GM18858 (cell line): Measurements from ENCODE around the gene IQCE.
"Not testable (repeated sequence)": the region's sequence is repeated elsewhere in the genome, so short reads cannot be mapped to it uniquely, and the experiment has no call there.

Source experiments
- ATAC-seq: cut with Tn5 transposase; IDR thresholded peaks from one replicate; pipeline ENCODE4 v1.9.1; 2021; ENCODE audit not compliant: unreplicated experiment

The IQCE gene

GRCh38 chr7:2575733-2576340 is 17.1 kb downstream of the IQCE start:
- ATAC-seq, result no peak

- no peak for ATAC-seq
These were observed 18.1 kb downstream of the IQCE start for GRCh38 chr7:2576742-2577491.

- ATAC-seq, result no peak
These were observed 19.3 kb downstream of the IQCE start for GRCh38 chr7:2577914-2578680.

- ATAC-seq, result no peak
These were observed 21.9 kb downstream of the IQCE start for GRCh38 chr7:2580636-2581035.

- ATAC-seq, result no peak
These were observed 23.4 kb downstream of the IQCE start for GRCh38 chr7:2582006-2582735.

- ATAC-seq, result no peak
These were observed 25.2 kb downstream of the IQCE start for GRCh38 chr7:2583798-2584580.

GRCh38 chr7:2585446-2585845 is 26.7 kb downstream of the IQCE start:
- no peak for ATAC-seq

GRCh38 chr7:2586326-2587020 is 27.7 kb downstream of the IQCE start:
- ATAC-seq, result no peak

- no peak for ATAC-seq
These were observed 28.4 kb downstream of the IQCE start for GRCh38 chr7:2587134-2587533.

- ATAC-seq, result no peak
These were observed 29.0 kb downstream of the IQCE start for GRCh38 chr7:2587778-2588177.

- no peak for ATAC-seq
These were observed 30.6 kb downstream of the IQCE start for GRCh38 chr7:2589341-2589740.

- not testable (repeated sequence) for ATAC-seq
These were observed 31.2 kb downstream of the IQCE start for GRCh38 chr7:2589941-2590340.

GRCh38 chr7:2592375-2592865 is 33.6 kb downstream of the IQCE start:
- ATAC-seq, result no peak

- ATAC-seq, result no peak
These were observed 34.4 kb downstream of the IQCE start for GRCh38 chr7:2593036-2593727.

GRCh38 chr7:2594599-2594998 is 35.8 kb downstream of the IQCE start:
- ATAC-seq, result no peak

GRCh38 chr7:2595258-2595860 is 36.6 kb downstream of the IQCE start:
- ATAC-seq, result no peak

- ATAC-seq, result no peak
These were observed 37.9 kb downstream of the IQCE start for GRCh38 chr7:2596464-2597272.

- ATAC-seq, result no peak
These were observed 38.5 kb downstream of the IQCE start for GRCh38 chr7:2597273-2597640.
